H1 (cell line): ENCODE measurements around the gene RNF151. TPM values are rescaled to one million over a fixed set of nuclear protein-coding genes. Genes with fewer than 3 reads are reported as not detected.

ENCODE experiments used
- CTCF ChIA-PET: fragments of 300-600 bp; sonication (Branson Sonifier 250); formaldehyde crosslinking; loops from one replicate; lab custom pipeline; 2021; ENCODE audit not compliant: partially characterized antibody; lab: Charles Lee
- POLR2A ChIA-PET: fragments of 300-600 bp; sonication (Branson Sonifier 250); formaldehyde crosslinking; loops from one replicate; lab custom pipeline; 2021; ENCODE audit warnings: inconsistent platforms; ENCODE audit not compliant: partially characterized antibody; lab: Charles Lee
- DNase-seq, 2 experiments: peaks; one replicate each; pipeline versions ENCODE4 v3.0.0 to v3.0.0-alpha.2; 2010 to 2022; ENCODE audit warnings: low spot score in 2 of 2, low read depth in 1 of 2, mixed read lengths in 1 of 2
- FAIRE-seq: peaks from 2 replicates; lab custom pipeline; 2011; peaks lifted over from hg19 to GRCh38; lab: Jason Lieb, UNC
- H2AFZ ChIP-seq: 2 replicates; pipeline ENCODE4 v1.8.1; 2012; ENCODE audit warnings: low read length, inconsistent platforms
- H2AK5ac ChIP-seq: 2 replicates; pipeline ENCODE4 v1.6.1; 2013; ENCODE audit warnings: low read depth, low read length
- H2BK120ac ChIP-seq: replicated peaks from 2 replicates; pipeline ENCODE3; 2013; ENCODE audit warnings: low read depth, low read length, inconsistent platforms
- H2BK12ac ChIP-seq: 2 replicates; pipeline ENCODE4 v1.6.1; 2013; ENCODE audit warnings: low read depth, low read length
- H2BK15ac ChIP-seq: 2 replicates; pipeline ENCODE4 v1.6.1; 2013; ENCODE audit warnings: low read length
- H2BK20ac ChIP-seq: 2 replicates; pipeline ENCODE4 v1.6.1; 2013; ENCODE audit warnings: low read length
- H2BK5ac ChIP-seq: 2 replicates; pipeline ENCODE4 v1.6.1; 2013; ENCODE audit warnings: low read depth, low read length
- H3K14ac ChIP-seq: 2 replicates; pipeline ENCODE4 v1.6.1; 2013; ENCODE audit warnings: inconsistent platforms; ENCODE audit not compliant: insufficient read length
- H3K18ac ChIP-seq: 2 replicates; pipeline ENCODE4 v1.6.1; 2013; ENCODE audit warnings: low read length; ENCODE audit errors: extremely low read depth
- H3K23ac ChIP-seq: 2 replicates; pipeline ENCODE4 v1.6.1; 2013; ENCODE audit warnings: inconsistent platforms; ENCODE audit not compliant: insufficient read length
- H3K23me2 ChIP-seq: 2 replicates; pipeline ENCODE4 v1.6.1; 2013; ENCODE audit warnings: low read depth, low read length
- H3K27ac ChIP-seq: 2 replicates; pipeline ENCODE4 v1.6.1; 2011; ENCODE audit warnings: low read depth, low read length, inconsistent platforms
- H3K27me3 ChIP-seq, 4 experiments: replicated peaks in 1 of 4; 1 replicate in 1 of 4; 2 replicates in 3 of 4; pipeline versions ENCODE4 v1.6.1 to v1.8.1; 2011 to 2013; ENCODE audit warnings: low read length in 3 of 4, mild to moderate bottlenecking in 3 of 4, inconsistent platforms in 2 of 4, mixed read lengths in 2 of 4, moderate library complexity in 1 of 4; ENCODE audit not compliant: control insufficient read depth in 3 of 4, insufficient read depth in 3 of 4; ENCODE audit errors: extremely low read depth in 1 of 4
- H3K36me3 ChIP-seq, 4 experiments: 2 replicates each; pipeline versions ENCODE4 v1.6.1 to v1.8.1; 2011 to 2013; ENCODE audit warnings: mild to moderate bottlenecking in 4 of 4, low read length in 3 of 4, moderate library complexity in 2 of 4, control low read depth in 1 of 4, inconsistent platforms in 1 of 4; ENCODE audit not compliant: insufficient read depth in 4 of 4, control insufficient read depth in 2 of 4
- H3K4ac ChIP-seq: replicated peaks from 2 replicates; pipeline ENCODE3; 2013; ENCODE audit warnings: low read length, low read depth, mixed read lengths, inconsistent platforms; ENCODE audit not compliant: insufficient read length
- H3K4me1 ChIP-seq, 4 experiments: replicated peaks in 1 of 4; 1 replicate in 1 of 4; 2 replicates in 3 of 4; pipeline versions ENCODE4 v1.6.1 to v1.8.1; 2011 to 2013; ENCODE audit warnings: low read length in 3 of 4, inconsistent platforms in 2 of 4, mixed read lengths in 1 of 4; ENCODE audit not compliant: insufficient read depth in 4 of 4, control insufficient read depth in 3 of 4
- H3K4me2 ChIP-seq, 2 experiments: 2 replicates each; pipeline versions ENCODE4 v1.6.1 to v1.8.1; 2011 to 2013; ENCODE audit warnings: low read depth in 2 of 2, low read length in 2 of 2, control low read depth in 1 of 2, inconsistent platforms in 1 of 2, mild to moderate bottlenecking in 1 of 2; ENCODE audit not compliant: insufficient read depth in 1 of 2
- H3K4me3 ChIP-seq, 4 experiments: fragments of 200-600, 300-600 bp in 1 of 4; sonication (generic), shearing (Covaris generic), sonication (Bioruptor Twin) in 1 of 4; 2 replicates each; pipeline versions ENCODE4 v1.5.1 to v1.8.1; 2011 to 2016; ENCODE audit warnings: low read length in 4 of 4, low read depth in 3 of 4, control low read depth in 2 of 4, inconsistent platforms in 2 of 4, mild to moderate bottlenecking in 2 of 4, mixed read lengths in 1 of 4, moderate library complexity in 1 of 4; ENCODE audit not compliant: insufficient read depth in 2 of 4; ENCODE audit errors: extremely low read depth in 1 of 4
- H3K56ac ChIP-seq: replicated peaks from 2 replicates; pipeline ENCODE3; 2013; ENCODE audit warnings: low read depth, mild to moderate bottlenecking, mixed read lengths, low read length, inconsistent platforms; ENCODE audit not compliant: insufficient read length
- H3K79me1 ChIP-seq: 2 replicates; pipeline ENCODE4 v1.6.1; 2013; ENCODE audit warnings: low read depth, low read length, control low read depth
- H3K79me2 ChIP-seq, 2 experiments: 2 replicates each; pipeline versions ENCODE4 v1.6.1 to v1.8.1; 2012 to 2013; ENCODE audit warnings: low read length in 2 of 2, mild to moderate bottlenecking in 2 of 2, inconsistent platforms in 1 of 2; ENCODE audit not compliant: insufficient read depth in 2 of 2, control insufficient read depth in 1 of 2
- H3K9ac ChIP-seq, 4 experiments: replicated peaks in 1 of 4; 1 replicate in 1 of 4; 2 replicates in 3 of 4; pipeline versions ENCODE4 v1.6.1 to v1.8.1; 2011 to 2013; ENCODE audit warnings: low read depth in 3 of 4, low read length in 3 of 4, control low read depth in 2 of 4, mild to moderate bottlenecking in 2 of 4, moderate library complexity in 2 of 4, inconsistent platforms in 1 of 4; ENCODE audit errors: extremely low read depth in 1 of 4
- H3K9me3 ChIP-seq, 2 experiments: 2 replicates each; pipeline versions ENCODE4 v1.6.1 to v1.8.1; 2012 to 2013; ENCODE audit warnings: mild to moderate bottlenecking in 2 of 2, moderate library complexity in 2 of 2, control low read depth in 1 of 2, inconsistent platforms in 1 of 2, low read depth in 1 of 2, low read length in 1 of 2, mixed read lengths in 1 of 2; ENCODE audit not compliant: insufficient read depth in 2 of 2
- H4K20me1 ChIP-seq, 2 experiments: replicated peaks in 1 of 2; 2 replicates each; pipeline versions ENCODE3 to v1.8.1; 2011 to 2013; ENCODE audit warnings: inconsistent platforms in 2 of 2, low read length in 2 of 2, mild to moderate bottlenecking in 1 of 2; ENCODE audit not compliant: insufficient read depth in 2 of 2, control insufficient read depth in 1 of 2
- H4K5ac ChIP-seq: 2 replicates; pipeline ENCODE4 v1.6.1; 2013; ENCODE audit warnings: low read length, low read depth, mixed read lengths, inconsistent platforms; ENCODE audit not compliant: insufficient read length
- H4K8ac ChIP-seq: 2 replicates; pipeline ENCODE4 v1.8.0; 2013; ENCODE audit warnings: mild to moderate bottlenecking, moderate library complexity, low read length, inconsistent platforms; ENCODE audit not compliant: insufficient read depth; ENCODE audit errors: extremely low read depth
- H4K91ac ChIP-seq: replicated peaks from 2 replicates; pipeline ENCODE3; 2013; ENCODE audit warnings: low read length, mixed read lengths, inconsistent platforms; ENCODE audit not compliant: insufficient read length
- BRCA1 ChIP-seq: IDR thresholded peaks from 2 replicates; pipeline ENCODE4 v1.6.1; 2012; ENCODE audit warnings: low read depth, low read length, improper control_type of control experiment
- EGR1 ChIP-seq: IDR thresholded peaks from 2 replicates; pipeline ENCODE4 v1.6.1; 2011; ENCODE audit warnings: low read depth, low read length, borderline replicate concordance
- EZH2 ChIP-seq: fragments of 200-600 bp; sonication (generic); IDR thresholded peaks from 2 replicates; pipeline ENCODE4 v1.7.1; 2012; ENCODE audit warnings: low read depth, mild to moderate bottlenecking, moderate library complexity, low read length, inconsistent platforms; ENCODE audit not compliant: severe bottlenecking
- GABPA ChIP-seq: IDR thresholded peaks from 2 replicates; pipeline ENCODE4 v1.6.1; 2011; ENCODE audit warnings: mild to moderate bottlenecking, low read length, moderate library complexity, borderline replicate concordance; ENCODE audit not compliant: insufficient read depth
- GTF2F1 ChIP-seq: IDR thresholded peaks from 2 replicates; pipeline ENCODE4 v1.6.1; 2012; ENCODE audit warnings: low read depth, low read length, improper control_type of control experiment, borderline replicate concordance
- KDM5A ChIP-seq: fragments of 200-600 bp; IDR thresholded peaks from 2 replicates; pipeline ENCODE4 v1.7.1; 2012; ENCODE audit warnings: mild to moderate bottlenecking, low read length, inconsistent platforms, mixed read lengths
- NRF1 ChIP-seq: IDR thresholded peaks from 2 replicates; pipeline ENCODE4 v1.6.1; 2011; ENCODE audit warnings: mild to moderate bottlenecking, low read depth, low read length, improper control_type of control experiment
- POLR2A ChIP-seq, 2 experiments: IDR thresholded peaks; 1 replicate in 1 of 2; 2 replicates in 1 of 2; pipeline ENCODE4 v1.6.1; 2011; ENCODE audit warnings: low read depth in 2 of 2, low read length in 2 of 2, mild to moderate bottlenecking in 2 of 2; ENCODE audit errors: control extremely low read depth in 1 of 2
- RBBP5 ChIP-seq: IDR thresholded peaks from 2 replicates; pipeline ENCODE4 v1.7.1; 2012; ENCODE audit warnings: low read depth, mild to moderate bottlenecking, inconsistent platforms, low read length, moderate library complexity, borderline replicate concordance
- SP2 ChIP-seq: IDR thresholded peaks from 2 replicates; pipeline ENCODE4 v1.6.1; 2012; ENCODE audit warnings: mild to moderate bottlenecking, low read length, inconsistent platforms
- USF2 ChIP-seq: IDR thresholded peaks from 2 replicates; pipeline ENCODE4 v1.6.1; 2011; ENCODE audit warnings: low read length, improper control_type of control experiment
- WGBS, 2 experiments: shearing (Covaris generic) in 1 of 2; methylation state at CpG; one replicate each; pipeline versions ENCODE4 v1.1.6 to v1.1.7; 2013 to 2015; ENCODE audit warnings: low lambda C conversion rate in 2 of 2, mixed read lengths in 2 of 2, inconsistent platforms in 1 of 2, low coverage in 1 of 2, missing lambda C conversion rate in 1 of 2; ENCODE audit not compliant: insufficient replicate concordance in 2 of 2, insufficient coverage in 1 of 2, insufficient read length in 1 of 2; ENCODE audit errors: extremely low coverage in 1 of 2, missing lambda C conversion rate in 1 of 2; 5-methylcytosine and 5-hydroxymethylcytosine counted together
- polyA plus RNA-seq, 7 experiments: library from polyadenylated mRNA; depleted of rRNA in 3 of 7; stranded (reverse) in 5 of 7; unstranded in 2 of 7; fragments of >200 nt in 5 of 7; fragments of 200-250 nt in 2 of 7; gene quantifications; 1 replicate in 5 of 7; 2 replicates in 1 of 7; 4 replicates in 1 of 7; pipeline versions ENCODE4 v1.2.1 to v1.2.3, GENCODE V29; 2011 to 2013; ENCODE audit warnings: missing spikeins in 2 of 7, mixed read lengths in 2 of 7
- total RNA-seq: library from RNA; stranded (reverse); fragmentation: NEBNext Ultra II Directional; extraction: Animal tissue kit (Norgen Biotek cat#: 25700); gene quantifications from 2 replicates; pipeline ENCODE4 v1.2.1, GENCODE V29; 2021

The RNF151 gene
- total and polyA plus RNA-seq, 2 of the 8 experiments (the other 6 are each of a cell fraction or from before 2014, with no cell fraction given) = not detected

GRCh38 chr16:1976216-1976520 lies 9.5 kb downstream of the RNF151 start:
- 95% methylated on average over 8 of the region's 8 CpGs; no CpG with 5 or more reads in 1 of the 2 experiments for WGBS, 2 experiments
- ChIA-PET POLR2A (interaction anchor here (1.2 to 28.2 kb wide), 3 partner anchors 12 to 36 kb away, joined by 4 to 736 read pairs (median 6); partner anchors contain the start of genes NDUFB10, RNF151, RPS2 and TBL3), CTCF (interaction anchor here (0.6 kb wide), 1 partner anchor 11 kb away, joined by 3 read pairs; no protein-coding TSS in a partner anchor)
- no peak for TF ChIP-seq KDM5A
- no peak for TF ChIP-seq RBBP5
- no peak for TF ChIP-seq POLR2A (IDR thresholded peaks at IDR 0.05; ENCODE audit: control extremely low read depth in 1 of 2, low read depth in 2 of 2, low read length in 2 of 2)
- no peak for TF ChIP-seq EGR1
- no peak for TF ChIP-seq NRF1
- TF ChIP-seq EZH2 = no peak
- TF ChIP-seq GTF2F1 = no peak
- no peak for TF ChIP-seq GABPA
- no peak for TF ChIP-seq USF2
- TF ChIP-seq BRCA1 = no peak
- no peak for TF ChIP-seq SP2
- Histone ChIP-seq H3K23ac (no peak overlapping the region), H4K5ac (no peak overlapping the region), H4K91ac (no peak overlapping the region), H3K9me3 (no peaks in the 10 kb centered on the region), H3K4me3 (no peak overlapping the region), H3K18ac (no peak overlapping the region), H3K4ac (no peak overlapping the region), H3K9ac (no peak overlapping the region), H3K14ac (no peak overlapping the region), H2BK5ac (no peak overlapping the region), H4K8ac (no peak overlapping the region), H3K36me3 (peaks cover 11 to 33% (median 22%) of the 10 kb centered on the region in 4 experiments; a peak in 7 of 8 replicates), H2AFZ (no peak overlapping the region), H3K4me2 (no peak overlapping the region), H3K4me1 (peaks cover 0 to 24% (median 20%) of the 10 kb centered on the region in 4 experiments; a peak in 5 of 7 replicates), H4K20me1 (peaks cover 2 to 24% of the 10 kb centered on the region in 2 experiments), H2BK15ac (no peak overlapping the region), H3K79me2 (peaks cover 3 to 16% of the 10 kb centered on the region in 2 experiments; a peak in 2 of 4 replicates), H3K56ac (no peak overlapping the region), H3K27me3 (peaks cover 6 to 19% (median 18%) of the 10 kb centered on the region in 4 experiments; a peak in 6 of 7 replicates), H3K79me1 (peaks cover 9% of the 10 kb centered on the region; the same call in 1 of the 2 replicates), H3K23me2 (peaks cover 21% of the 10 kb centered on the region), H2AK5ac (no peak overlapping the region), H3K27ac (no peak overlapping the region), H2BK12ac (no peak overlapping the region), H2BK20ac (no peak overlapping the region), H2BK120ac (no peak overlapping the region)
- FAIRE-seq (no peak), DNase-seq (no peak)
